Vagina (tissue), 2 donors: Measurements from ENCODE around the gene ARHGAP4.

Source experiments
- CTCF ChIP-seq, 3 experiments: fragments of 450-650 bp in 2 of 3; fragments of 200-600 bp in 1 of 3; sonication (generic) in 1 of 3; IDR thresholded peaks; one replicate each; pipeline ENCODE4 v1.5.1; 2017 to 2019; ENCODE audit warnings: antibody characterized with exemption in 3 of 3, mild to moderate bottlenecking in 2 of 3, moderate library complexity in 2 of 3
- POLR2A ChIP-seq, 2 donors: fragments of 450-650 bp; IDR thresholded peaks; one replicate each; pipeline ENCODE4 v1.6.1; 2017; ENCODE audit warnings: antibody characterized with exemption in 2 of 2, mild to moderate bottlenecking in 2 of 2, moderate library complexity in 2 of 2
- POLR2AphosphoS5 ChIP-seq, 2 donors: sonication (generic); formaldehyde crosslinking; IDR thresholded peaks; one replicate each; pipeline ENCODE4 v1.9.0; 2017; ENCODE audit warnings: antibody characterized with exemption in 2 of 2, mild to moderate bottlenecking in 2 of 2, low read depth in 1 of 2; ENCODE audit not compliant: insufficient read depth in 1 of 2

GRCh38 chrX:153948847-153949805 lies 23.1 kb upstream of the ARHGAP4 start:
- TF ChIP-seq CTCF (IDR thresholded peaks at IDR 0.05) = no peak
- TF ChIP-seq POLR2AphosphoS5 (IDR thresholded peaks at IDR 0.05; ENCODE audit: insufficient read depth in 1 of 2, low read depth in 1 of 2) = no peak
- TF ChIP-seq POLR2A (IDR thresholded peaks at IDR 0.05) = no peak
